ENCODE measurements around the gene SLC39A11. TPM values are rescaled to one million over a fixed set of nuclear protein-coding genes. Genes with fewer than 3 reads are reported as not detected.
"Not testable (repeated sequence)": the region's sequence is repeated elsewhere in the genome, so short reads cannot be mapped to it uniquely, and the experiment has no call there.

SLC39A11 gene
- total RNA-seq, 1 experiment from 2014 or later: 46.4 TPM

GRCh38 chr17:72937707-72938106, 154.8 kb downstream of the SLC39A11 start:
- no peaks in the 10 kb centered on the region for H3K79me2 ChIP-seq (ENCODE audit: insufficient read depth, low read length)
- no TSS peak for BruUV-seq (replicated peaks)
- ChIA-PET RAD21 (ENCODE audit: low non-redundant PET in 1 of 2, low total read pairs in 2 of 2, uncharacterized antibody in 2 of 2, unreplicated experiment in 2 of 2) (no interaction called here), POLR2A (no interaction called here), CTCF (interaction anchor here (1.3 kb wide), 1 partner anchor 49 kb away, joined by 3 read pairs; no protein-coding TSS in a partner anchor)
- TF ChIP-seq RAD21 (IDR thresholded peaks at IDR 0.05; ENCODE audit: low read depth): no peak
- TF ChIP-seq ZNF274 (IDR thresholded peaks at IDR 0.05; ENCODE audit: low read depth, low read length): no peak
- TF ChIP-seq, protein P1, sequence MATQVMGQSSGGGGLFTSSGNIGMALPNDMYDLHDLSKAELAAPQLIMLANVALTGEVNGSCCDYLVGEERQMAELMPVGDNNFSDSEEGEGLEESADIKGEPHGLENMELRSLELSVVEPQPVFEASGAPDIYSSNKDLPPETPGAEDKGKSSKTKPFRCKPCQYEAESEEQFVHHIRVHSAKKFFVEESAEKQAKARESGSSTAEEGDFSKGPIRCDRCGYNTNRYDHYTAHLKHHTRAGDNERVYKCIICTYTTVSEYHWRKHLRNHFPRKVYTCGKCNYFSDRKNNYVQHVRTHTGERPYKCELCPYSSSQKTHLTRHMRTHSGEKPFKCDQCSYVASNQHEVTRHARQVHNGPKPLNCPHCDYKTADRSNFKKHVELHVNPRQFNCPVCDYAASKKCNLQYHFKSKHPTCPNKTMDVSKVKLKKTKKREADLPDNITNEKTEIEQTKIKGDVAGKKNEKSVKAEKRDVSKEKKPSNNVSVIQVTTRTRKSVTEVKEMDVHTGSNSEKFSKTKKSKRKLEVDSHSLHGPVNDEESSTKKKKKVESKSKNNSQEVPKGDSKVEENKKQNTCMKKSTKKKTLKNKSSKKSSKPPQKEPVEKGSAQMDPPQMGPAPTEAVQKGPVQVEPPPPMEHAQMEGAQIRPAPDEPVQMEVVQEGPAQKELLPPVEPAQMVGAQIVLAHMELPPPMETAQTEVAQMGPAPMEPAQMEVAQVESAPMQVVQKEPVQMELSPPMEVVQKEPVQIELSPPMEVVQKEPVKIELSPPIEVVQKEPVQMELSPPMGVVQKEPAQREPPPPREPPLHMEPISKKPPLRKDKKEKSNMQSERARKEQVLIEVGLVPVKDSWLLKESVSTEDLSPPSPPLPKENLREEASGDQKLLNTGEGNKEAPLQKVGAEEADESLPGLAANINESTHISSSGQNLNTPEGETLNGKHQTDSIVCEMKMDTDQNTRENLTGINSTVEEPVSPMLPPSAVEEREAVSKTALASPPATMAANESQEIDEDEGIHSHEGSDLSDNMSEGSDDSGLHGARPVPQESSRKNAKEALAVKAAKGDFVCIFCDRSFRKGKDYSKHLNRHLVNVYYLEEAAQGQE (IDR thresholded peaks at IDR 0.05; ENCODE audit: low read depth): no peak
- TF ChIP-seq JUND (IDR thresholded peaks at IDR 0.05): no peak
- TF ChIP-seq ELF1 (IDR thresholded peaks at IDR 0.05; ENCODE audit: borderline replicate concordance, low read depth): no peak
- no peak for TF ChIP-seq CBX3 (IDR thresholded peaks at IDR 0.05; ENCODE audit: low read depth)
- TF ChIP-seq, protein P2, sequence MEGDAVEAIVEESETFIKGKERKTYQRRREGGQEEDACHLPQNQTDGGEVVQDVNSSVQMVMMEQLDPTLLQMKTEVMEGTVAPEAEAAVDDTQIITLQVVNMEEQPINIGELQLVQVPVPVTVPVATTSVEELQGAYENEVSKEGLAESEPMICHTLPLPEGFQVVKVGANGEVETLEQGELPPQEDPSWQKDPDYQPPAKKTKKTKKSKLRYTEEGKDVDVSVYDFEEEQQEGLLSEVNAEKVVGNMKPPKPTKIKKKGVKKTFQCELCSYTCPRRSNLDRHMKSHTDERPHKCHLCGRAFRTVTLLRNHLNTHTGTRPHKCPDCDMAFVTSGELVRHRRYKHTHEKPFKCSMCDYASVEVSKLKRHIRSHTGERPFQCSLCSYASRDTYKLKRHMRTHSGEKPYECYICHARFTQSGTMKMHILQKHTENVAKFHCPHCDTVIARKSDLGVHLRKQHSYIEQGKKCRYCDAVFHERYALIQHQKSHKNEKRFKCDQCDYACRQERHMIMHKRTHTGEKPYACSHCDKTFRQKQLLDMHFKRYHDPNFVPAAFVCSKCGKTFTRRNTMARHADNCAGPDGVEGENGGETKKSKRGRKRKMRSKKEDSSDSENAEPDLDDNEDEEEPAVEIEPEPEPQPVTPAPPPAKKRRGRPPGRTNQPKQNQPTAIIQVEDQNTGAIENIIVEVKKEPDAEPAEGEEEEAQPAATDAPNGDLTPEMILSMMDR (IDR thresholded peaks at IDR 0.05 in 2 of 3, conservative IDR thresholded peaks at IDR 0.05 in 1 of 3; ENCODE audit: borderline replicate concordance in 1 of 3, insufficient read depth in 1 of 3, low read depth in 2 of 3, low read length in 2 of 3): no peak
- TF ChIP-seq FOSL1 (IDR thresholded peaks at IDR 0.05; ENCODE audit: low read depth): no peak
- TF ChIP-seq POLR2A (IDR thresholded peaks at IDR 0.05; ENCODE audit: borderline replicate concordance, extremely low read depth, insufficient read depth, insufficient read length): no peak
- H2AFZ ChIP-seq (ENCODE audit: low read depth, low read length, poor library complexity, severe bottlenecking): no peak overlapping the region
- no peaks in the 10 kb centered on the region for H3K9me2 ChIP-seq (ENCODE audit: insufficient read depth)
- H3K36me3 ChIP-seq (ENCODE audit: control insufficient read depth in 1 of 2, insufficient read depth in 2 of 2, low read length in 2 of 2): no peaks in the 10 kb centered on the region
- ATAC-seq: no peak
- intact Hi-C loops (cut with micrococcal nuclease): no loop called here
- no peaks in the 10 kb centered on the region for H4K20me1 ChIP-seq (ENCODE audit: insufficient read depth)
- H3K9me3 ChIP-seq (ENCODE audit: control insufficient read depth in 1 of 2, insufficient read depth in 1 of 2, low read depth in 1 of 2, low read length in 2 of 2): no peaks in the 10 kb centered on the region
- H3K27ac ChIP-seq (ENCODE audit: low read depth, low read length): no peak overlapping the region
- no peak overlapping the region for H3K4me2 ChIP-seq (ENCODE audit: low read length)
- H3K9ac ChIP-seq (ENCODE audit: low read length): no peak overlapping the region
- no peaks in the 10 kb centered on the region for H3K27me3 ChIP-seq (ENCODE audit: insufficient read depth, low read length)
- no peak overlapping the region for H3K4me3 ChIP-seq (replicated peaks in 1 of 2; ENCODE audit: low read depth in 1 of 2, low read length in 2 of 2)
- DNase-seq (ENCODE audit: low read depth, low spot score): no peak
- no peaks in the 10 kb centered on the region for H3K4me1 ChIP-seq (ENCODE audit: control insufficient read depth in 1 of 2, insufficient read depth in 2 of 2, low read length in 2 of 2)

DNA sequence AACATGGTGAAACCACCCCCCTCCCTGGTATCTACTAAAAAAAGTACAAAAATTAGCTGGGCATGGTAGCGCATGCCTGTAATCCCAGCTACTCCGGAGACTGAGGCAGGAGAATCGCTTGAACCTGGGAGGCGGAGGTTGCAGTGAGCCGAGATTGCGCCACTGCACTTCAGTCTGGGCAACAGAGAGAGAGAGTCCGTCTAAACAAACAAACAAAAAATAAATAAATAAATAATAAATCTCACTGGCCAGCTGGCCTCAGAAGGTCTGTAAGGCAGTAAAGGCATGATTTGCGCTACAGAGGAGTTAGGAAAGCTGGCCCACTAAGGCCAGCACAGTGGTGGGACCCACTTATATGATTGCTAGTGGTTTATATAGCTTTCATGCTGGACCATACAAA, 155.2 kb downstream of the SLC39A11 start:
- intact Hi-C loops (cut with micrococcal nuclease); H2AFZ ChIP-seq (ENCODE audit: low read depth, low read length, poor library complexity, severe bottlenecking); H3K27ac ChIP-seq (ENCODE audit: low read depth, low read length); POLR2A ChIA-PET; H3K36me3 ChIP-seq (ENCODE audit: control insufficient read depth in 1 of 2, insufficient read depth in 2 of 2, low read length in 2 of 2); H3K9ac ChIP-seq (ENCODE audit: low read length); DNase-seq (ENCODE audit: low read depth, low spot score); ATAC-seq; H4K20me1 ChIP-seq (ENCODE audit: insufficient read depth); H3K4me3 ChIP-seq (replicated peaks in 1 of 2; ENCODE audit: low read depth in 1 of 2, low read length in 2 of 2); RAD21 ChIA-PET (ENCODE audit: low non-redundant PET in 1 of 2, low total read pairs in 2 of 2, uncharacterized antibody in 2 of 2, unreplicated experiment in 2 of 2); H3K79me2 ChIP-seq (ENCODE audit: insufficient read depth, low read length); H3K9me2 ChIP-seq (ENCODE audit: insufficient read depth); BruUV-seq (replicated peaks); H3K9me3 ChIP-seq (ENCODE audit: control insufficient read depth in 1 of 2, insufficient read depth in 1 of 2, low read depth in 1 of 2, low read length in 2 of 2); H3K27me3 ChIP-seq (ENCODE audit: insufficient read depth, low read length); H3K4me2 ChIP-seq (ENCODE audit: low read length); H3K4me1 ChIP-seq (ENCODE audit: control insufficient read depth in 1 of 2, insufficient read depth in 2 of 2, low read length in 2 of 2): not testable (repeated sequence)
- CTCF ChIA-PET: interaction anchor here (1.3 kb wide), 1 partner anchor 49 kb away, joined by 3 read pairs; no protein-coding TSS in a partner anchor
